HL-60 (cell line): ENCODE data around the gene KIF26B.

Experiments
- DNase-seq, 2 experiments: peaks; one replicate each; pipeline ENCODE4 v3.0.0-alpha.2; 2010 to 2020; ENCODE audit warnings: low read depth in 1 of 2, low spot score in 1 of 2
- H3K27ac ChIP-seq: fragments of 250-450 bp; sonication (Bioruptor Pico); replicated peaks from 2 replicates; pipeline ENCODE4 v1.5.1; 2020; ENCODE audit warnings: mild to moderate bottlenecking, moderate library complexity
- H3K27me3 ChIP-seq: fragments of 250-450 bp; sonication (Bioruptor Pico); 2 replicates; pipeline ENCODE4 v1.5.1; 2021; ENCODE audit warnings: mild to moderate bottlenecking, moderate library complexity; ENCODE audit not compliant: insufficient read depth, poor library complexity, severe bottlenecking
- H3K4me3 ChIP-seq: replicated peaks from 2 replicates; pipeline ENCODE4 v1.5.1; 2011; ENCODE audit warnings: mild to moderate bottlenecking, control low read depth, low read length; ENCODE audit not compliant: insufficient read depth
- GABPA ChIP-seq: IDR thresholded peaks from 2 replicates; pipeline ENCODE4 v1.6.1; 2012; ENCODE audit warnings: low read depth
- POLR2AphosphoS5 ChIP-seq: IDR thresholded peaks from 2 replicates; pipeline ENCODE4 v1.6.1; 2012; ENCODE audit warnings: low read depth
- SPI1 ChIP-seq: IDR thresholded peaks from 2 replicates; pipeline ENCODE4 v1.6.1; 2012; ENCODE audit warnings: low read depth, mild to moderate bottlenecking, borderline replicate concordance
- TF ChIP-seq, protein P1 (sequence below): IDR thresholded peaks from one replicate; pipeline ENCODE4 v1.5.1; 2011; ENCODE audit warnings: low read length, control low read depth, inconsistent platforms; ENCODE audit not compliant: insufficient read depth
- TF ChIP-seq, protein P2 (sequence below): IDR thresholded peaks from 2 replicates; pipeline ENCODE4 v1.6.1; 2012; ENCODE audit warnings: low read depth; ENCODE audit not compliant: insufficient replicate concordance

The KIF26B gene

DNA sequence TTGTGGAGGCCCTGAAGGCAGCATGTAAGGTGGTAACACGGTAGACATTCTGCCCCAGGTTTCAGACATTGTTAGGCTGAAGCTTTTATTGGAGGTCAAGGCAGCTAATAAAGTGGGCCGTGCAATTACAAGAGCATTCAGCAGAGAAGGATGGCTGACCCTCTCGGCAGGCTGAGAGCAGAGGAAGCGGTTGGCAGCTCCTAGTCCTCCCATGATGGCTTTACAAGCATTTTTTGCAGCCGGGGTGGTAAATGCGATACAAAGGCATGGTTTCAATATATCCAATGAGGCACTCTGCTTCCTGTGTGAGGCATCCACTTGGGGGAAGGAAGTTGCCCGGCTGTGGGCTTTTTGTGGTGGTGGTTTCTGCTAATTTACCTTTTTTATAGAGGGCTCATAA lies 14.6 kb downstream of the KIF26B start:
- Histone ChIP-seq H3K4me3 (no peak overlapping the region), H3K27me3 (no peaks in the 10 kb centered on the region), H3K27ac (peak overlapping the region; percentile 62)
- no peak for TF ChIP-seq GABPA
- TF ChIP-seq, protein P1, sequence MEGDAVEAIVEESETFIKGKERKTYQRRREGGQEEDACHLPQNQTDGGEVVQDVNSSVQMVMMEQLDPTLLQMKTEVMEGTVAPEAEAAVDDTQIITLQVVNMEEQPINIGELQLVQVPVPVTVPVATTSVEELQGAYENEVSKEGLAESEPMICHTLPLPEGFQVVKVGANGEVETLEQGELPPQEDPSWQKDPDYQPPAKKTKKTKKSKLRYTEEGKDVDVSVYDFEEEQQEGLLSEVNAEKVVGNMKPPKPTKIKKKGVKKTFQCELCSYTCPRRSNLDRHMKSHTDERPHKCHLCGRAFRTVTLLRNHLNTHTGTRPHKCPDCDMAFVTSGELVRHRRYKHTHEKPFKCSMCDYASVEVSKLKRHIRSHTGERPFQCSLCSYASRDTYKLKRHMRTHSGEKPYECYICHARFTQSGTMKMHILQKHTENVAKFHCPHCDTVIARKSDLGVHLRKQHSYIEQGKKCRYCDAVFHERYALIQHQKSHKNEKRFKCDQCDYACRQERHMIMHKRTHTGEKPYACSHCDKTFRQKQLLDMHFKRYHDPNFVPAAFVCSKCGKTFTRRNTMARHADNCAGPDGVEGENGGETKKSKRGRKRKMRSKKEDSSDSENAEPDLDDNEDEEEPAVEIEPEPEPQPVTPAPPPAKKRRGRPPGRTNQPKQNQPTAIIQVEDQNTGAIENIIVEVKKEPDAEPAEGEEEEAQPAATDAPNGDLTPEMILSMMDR = no peak
- TF ChIP-seq, protein P2, sequence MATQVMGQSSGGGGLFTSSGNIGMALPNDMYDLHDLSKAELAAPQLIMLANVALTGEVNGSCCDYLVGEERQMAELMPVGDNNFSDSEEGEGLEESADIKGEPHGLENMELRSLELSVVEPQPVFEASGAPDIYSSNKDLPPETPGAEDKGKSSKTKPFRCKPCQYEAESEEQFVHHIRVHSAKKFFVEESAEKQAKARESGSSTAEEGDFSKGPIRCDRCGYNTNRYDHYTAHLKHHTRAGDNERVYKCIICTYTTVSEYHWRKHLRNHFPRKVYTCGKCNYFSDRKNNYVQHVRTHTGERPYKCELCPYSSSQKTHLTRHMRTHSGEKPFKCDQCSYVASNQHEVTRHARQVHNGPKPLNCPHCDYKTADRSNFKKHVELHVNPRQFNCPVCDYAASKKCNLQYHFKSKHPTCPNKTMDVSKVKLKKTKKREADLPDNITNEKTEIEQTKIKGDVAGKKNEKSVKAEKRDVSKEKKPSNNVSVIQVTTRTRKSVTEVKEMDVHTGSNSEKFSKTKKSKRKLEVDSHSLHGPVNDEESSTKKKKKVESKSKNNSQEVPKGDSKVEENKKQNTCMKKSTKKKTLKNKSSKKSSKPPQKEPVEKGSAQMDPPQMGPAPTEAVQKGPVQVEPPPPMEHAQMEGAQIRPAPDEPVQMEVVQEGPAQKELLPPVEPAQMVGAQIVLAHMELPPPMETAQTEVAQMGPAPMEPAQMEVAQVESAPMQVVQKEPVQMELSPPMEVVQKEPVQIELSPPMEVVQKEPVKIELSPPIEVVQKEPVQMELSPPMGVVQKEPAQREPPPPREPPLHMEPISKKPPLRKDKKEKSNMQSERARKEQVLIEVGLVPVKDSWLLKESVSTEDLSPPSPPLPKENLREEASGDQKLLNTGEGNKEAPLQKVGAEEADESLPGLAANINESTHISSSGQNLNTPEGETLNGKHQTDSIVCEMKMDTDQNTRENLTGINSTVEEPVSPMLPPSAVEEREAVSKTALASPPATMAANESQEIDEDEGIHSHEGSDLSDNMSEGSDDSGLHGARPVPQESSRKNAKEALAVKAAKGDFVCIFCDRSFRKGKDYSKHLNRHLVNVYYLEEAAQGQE = no peak
- TF ChIP-seq POLR2AphosphoS5 = no peak
- TF ChIP-seq SPI1 = no peak
- DNase-seq = peak in 1 of 2 experiments; percentile 32

DNA sequence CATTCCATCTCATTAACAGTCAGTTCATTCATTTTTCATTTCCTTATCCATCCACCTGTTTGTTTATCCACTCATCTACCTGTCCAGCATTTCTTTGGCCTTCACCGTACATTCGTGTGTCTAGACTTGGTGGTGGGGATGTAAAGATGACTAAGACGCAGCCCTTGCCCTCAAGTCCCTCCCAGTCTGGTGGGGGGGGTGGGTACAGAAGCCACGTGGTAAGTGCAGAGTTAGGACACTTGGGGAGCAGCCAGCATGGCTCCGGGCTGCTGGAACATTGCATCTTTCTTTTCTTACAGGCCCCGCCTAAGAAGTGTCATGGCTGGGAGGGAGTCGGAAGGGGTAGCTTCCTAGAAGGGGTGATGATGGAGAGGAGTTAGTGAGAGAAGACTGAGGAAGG lies 17.2 kb downstream of the KIF26B start:
- no peak for DNase-seq
- Histone ChIP-seq H3K4me3 (no peak overlapping the region), H3K27me3 (no peaks in the 10 kb centered on the region), H3K27ac (no peak overlapping the region)
- TF ChIP-seq, protein P2 = no peak
- TF ChIP-seq, protein P1 = no peak
- TF ChIP-seq POLR2AphosphoS5 = no peak
- no peak for TF ChIP-seq SPI1
- no peak for TF ChIP-seq GABPA

DNA sequence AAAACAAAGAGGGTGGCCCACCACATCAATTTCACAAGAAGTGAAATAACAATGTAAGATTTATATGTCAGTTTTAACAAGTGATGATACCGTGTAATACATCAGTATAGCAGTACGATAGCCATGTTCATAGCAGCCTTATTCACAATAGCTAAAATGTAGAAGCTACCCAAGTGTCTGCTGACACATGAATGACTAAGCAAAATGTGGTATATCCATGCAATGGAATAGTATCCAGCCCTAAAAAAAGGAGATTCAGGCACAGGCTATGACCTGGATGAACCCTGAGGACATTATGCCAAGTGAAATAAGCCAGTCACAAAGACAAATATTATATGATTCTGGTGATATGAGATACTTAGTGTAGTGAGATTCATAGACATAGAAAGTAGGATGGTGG lies 18.0 kb downstream of the KIF26B start:
- DNase-seq = no peak
- no peaks in the 10 kb centered on the region for H3K27me3 ChIP-seq

More for the DNA sequence above, 18.0 kb downstream of the KIF26B start:
- TF ChIP-seq GABPA = no peak
- TF ChIP-seq SPI1 = no peak
- no peak for TF ChIP-seq POLR2AphosphoS5
- TF ChIP-seq, protein P1 = no peak
- TF ChIP-seq, protein P2 = no peak
- no peak overlapping the region for H3K27ac ChIP-seq
- no peak overlapping the region for H3K4me3 ChIP-seq
